IPS-20b (cell line): ENCODE measurements around the gene ERN1.

Experiments used
- H3K27ac ChIP-seq: one replicate; pipeline ENCODE4 v1.5.1; 2013; ENCODE audit warnings: low read length
- H3K27me3 ChIP-seq: 2 replicates; pipeline ENCODE4 v1.6.1; 2013; ENCODE audit warnings: mild to moderate bottlenecking, low read length, inconsistent platforms; ENCODE audit not compliant: insufficient read depth
- H3K36me3 ChIP-seq: 2 replicates; pipeline ENCODE4 v1.6.1; 2013; ENCODE audit warnings: low read depth, mild to moderate bottlenecking, inconsistent platforms, low read length, moderate library complexity; ENCODE audit not compliant: insufficient read depth
- H3K4me1 ChIP-seq: 2 replicates; pipeline ENCODE4 v1.6.1; 2013; ENCODE audit warnings: mild to moderate bottlenecking, control low read depth, inconsistent platforms, low read length, moderate library complexity; ENCODE audit not compliant: insufficient read depth
- H3K4me3 ChIP-seq: 2 replicates; pipeline ENCODE4 v1.5.1; 2013; ENCODE audit warnings: mild to moderate bottlenecking, low read length, inconsistent platforms
- H3K9ac ChIP-seq: 2 replicates; pipeline ENCODE4 v1.6.1; 2013; ENCODE audit warnings: low read depth, mild to moderate bottlenecking, inconsistent platforms, low read length, moderate library complexity
- H3K9me3 ChIP-seq: 2 replicates; pipeline ENCODE4 v1.6.1; 2013; ENCODE audit warnings: mild to moderate bottlenecking, low read depth, low read length, inconsistent platforms; ENCODE audit not compliant: insufficient read depth

The ERN1 gene

DNA sequence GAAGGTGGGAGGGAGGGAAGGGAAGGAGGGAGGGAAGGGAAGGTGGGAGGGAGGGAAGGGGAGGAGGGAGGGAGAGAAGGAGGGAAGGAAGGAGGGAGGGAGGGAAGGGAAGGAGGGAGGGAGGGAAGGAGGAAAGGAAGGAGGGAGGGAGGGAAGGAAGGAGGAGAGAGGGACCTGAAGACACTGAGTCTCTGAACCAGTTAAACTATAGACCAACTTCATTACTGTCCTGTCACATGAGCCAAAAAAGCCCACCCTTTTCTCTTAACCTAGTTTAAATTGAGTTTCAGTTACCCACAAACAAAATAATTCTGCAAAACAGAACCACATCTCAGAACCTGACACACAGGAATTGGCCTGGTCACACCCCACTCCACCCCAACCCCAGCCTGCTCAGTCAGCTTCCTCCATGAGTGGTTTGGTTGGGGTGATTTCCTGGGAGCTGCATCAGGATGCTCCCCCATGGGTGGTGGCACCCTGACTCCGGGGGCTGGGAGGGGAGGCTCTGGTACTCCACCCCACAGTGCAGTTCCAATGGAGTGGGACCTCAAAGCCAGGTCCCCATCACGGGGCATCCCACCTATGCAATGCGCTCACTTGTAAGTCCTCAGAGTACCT, 136.5 kb downstream of the ERN1 start:
- H3K4me1 ChIP-seq, result peaks cover 6% of the 10 kb centered on the region
- no peak overlapping the region for H3K4me3 ChIP-seq
- no peaks in the 10 kb centered on the region for H3K36me3 ChIP-seq
- H3K9ac ChIP-seq, result no peak overlapping the region
- H3K9me3 ChIP-seq, result no peaks in the 10 kb centered on the region
- no peak overlapping the region for H3K27ac ChIP-seq
- peaks cover 61% of the 10 kb centered on the region for H3K27me3 ChIP-seq

DNA sequence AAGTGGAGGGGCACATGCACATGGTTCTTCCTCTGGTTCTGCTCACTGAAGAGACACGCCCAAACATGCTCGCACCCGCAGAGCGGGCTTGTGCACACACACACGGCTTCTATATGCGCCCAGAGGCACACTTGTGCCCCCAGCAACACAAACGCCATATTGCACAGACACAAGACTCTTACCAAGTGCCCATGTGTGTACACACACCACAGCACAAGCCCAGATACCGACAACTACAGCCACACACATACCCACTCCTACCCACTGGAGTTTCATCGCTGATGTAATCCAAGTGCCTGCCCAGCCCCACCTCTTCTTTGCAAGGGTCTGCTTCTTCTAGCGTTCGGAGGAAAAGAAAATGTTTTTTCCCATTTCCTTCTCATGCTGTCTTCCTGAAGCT, 138.3 kb downstream of the ERN1 start:
- no peak overlapping the region for H3K4me3 ChIP-seq
- H3K27ac ChIP-seq, result no peak overlapping the region
- no peak overlapping the region for H3K9ac ChIP-seq
- no peaks in the 10 kb centered on the region for H3K9me3 ChIP-seq
- H3K4me1 ChIP-seq, result no peaks in the 10 kb centered on the region
- H3K36me3 ChIP-seq, result no peaks in the 10 kb centered on the region
- peaks cover 47% of the 10 kb centered on the region for H3K27me3 ChIP-seq

DNA sequence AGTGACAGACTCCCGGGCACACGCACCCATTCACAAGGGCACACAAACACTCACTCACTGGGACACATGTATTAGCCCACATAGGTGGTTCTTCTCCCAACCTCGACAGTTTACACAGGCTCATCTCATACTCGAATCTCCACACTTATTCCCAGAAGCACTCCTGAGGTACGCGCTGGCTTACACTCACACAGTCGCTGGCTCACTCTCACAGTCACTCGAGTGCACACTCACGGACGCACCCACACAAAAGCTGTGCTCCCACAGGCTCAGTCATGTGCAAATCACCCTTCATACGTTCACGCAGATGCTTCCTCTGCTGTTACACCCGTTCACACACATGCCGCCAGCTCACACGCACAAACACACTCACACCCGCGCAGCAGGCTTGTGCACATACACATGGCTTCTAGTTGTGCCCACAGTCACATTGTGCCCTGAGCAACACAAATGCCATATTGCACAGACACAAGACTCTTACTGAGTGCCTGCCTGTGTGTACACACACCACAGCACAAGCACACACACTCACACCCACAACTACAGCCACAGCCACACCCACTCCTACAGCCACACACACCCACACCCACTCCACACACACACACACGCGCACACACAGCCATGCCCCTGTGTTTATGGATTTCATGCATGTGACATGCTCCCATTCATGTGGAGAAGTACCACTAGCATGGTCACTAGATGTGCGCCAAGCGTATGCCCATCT, 140.2 kb downstream of the ERN1 start:
- H3K36me3 ChIP-seq, result no peaks in the 10 kb centered on the region
- no peaks in the 10 kb centered on the region for H3K4me1 ChIP-seq
- H3K4me3 ChIP-seq, result no peak overlapping the region
- peaks cover 35% of the 10 kb centered on the region for H3K27me3 ChIP-seq
- no peak overlapping the region for H3K9ac ChIP-seq
- H3K9me3 ChIP-seq, result no peaks in the 10 kb centered on the region
- H3K27ac ChIP-seq, result no peak overlapping the region
